ENCODE data around the gene CCDC34.

Gene CCDC34

GRCh38 chr11:27361649-27362431 is 1.2 kb downstream of the CCDC34 start:
- Histone ChIP-seq H4K8ac (ENCODE audit: low read length) (no peak overlapping the region), H2AFZ (ENCODE audit: low read depth, low read length) (no peak overlapping the region), H3K23ac (ENCODE audit: low read length in 2 of 2) (no peak overlapping the region), H3K4me3 (ENCODE audit: insufficient read depth in 1 of 2, low read depth in 1 of 2, low read length in 2 of 2) (peak overlapping the region in 1 of 2 experiments; percentile 92), H3K79me1 (replicated peaks; ENCODE audit: low read length, poor library complexity, severe bottlenecking) (peaks cover 14% of the 10 kb centered on the region), H2BK12ac (ENCODE audit: low read length in 2 of 2) (no peak overlapping the region), H2BK15ac (ENCODE audit: low read depth, poor library complexity, severe bottlenecking) (no peak overlapping the region), H3K4me2 (ENCODE audit: low read length, poor library complexity, severe bottlenecking) (no peak overlapping the region), H4K91ac (ENCODE audit: low read length) (peak overlapping the region; percentile 32), H3K4me1 (ENCODE audit: control insufficient read depth, insufficient read depth, low read depth, low read length) (no peaks in the 10 kb centered on the region), H3K4ac (ENCODE audit: low read depth in 1 of 2, low read length in 2 of 2) (no peak overlapping the region), H3K27ac (ENCODE audit: low read length, poor library complexity, severe bottlenecking) (no peak overlapping the region), H3K9me3 (ENCODE audit: control insufficient read depth, low read length) (no peaks in the 10 kb centered on the region), H3K14ac (ENCODE audit: low read length in 2 of 2) (no peak overlapping the region), H2BK120ac (ENCODE audit: low read depth, low read length) (no peak overlapping the region), H2AK5ac (ENCODE audit: low read length, severe bottlenecking) (no peak overlapping the region), H2BK5ac (ENCODE audit: low read depth, low read length, poor library complexity, severe bottlenecking) (no peak overlapping the region), H3K9ac (ENCODE audit: low read length) (peak overlapping the region; percentile 92), H3K36me3 (ENCODE audit: control insufficient read depth in 1 of 2, insufficient read depth in 2 of 2, low read depth in 1 of 2, low read length in 2 of 2) (no peaks in the 10 kb centered on the region), H3K27me3 (ENCODE audit: control insufficient read depth in 1 of 2, insufficient read depth in 1 of 2, low read length in 2 of 2) (no peaks in the 10 kb centered on the region), H3K18ac (ENCODE audit: low read depth in 1 of 2, low read length in 2 of 2) (no peak overlapping the region)
- WGBS, result 78% methylated on average over 8 of the region's 8 CpGs
- DNase-seq, result no peak

- H2BK120ac ChIP-seq (ENCODE audit: low read depth, low read length), result no peak overlapping the region
- no peak overlapping the region for H2AK5ac ChIP-seq (ENCODE audit: low read length, severe bottlenecking)
- DNase-seq, result peak; percentile 41
- H4K8ac ChIP-seq (ENCODE audit: low read length), result no peak overlapping the region
- H3K23ac ChIP-seq (ENCODE audit: low read length in 2 of 2), result no peak overlapping the region
- H3K9ac ChIP-seq (ENCODE audit: low read length), result peak overlapping the region; percentile 33
- H3K9me3 ChIP-seq (ENCODE audit: control insufficient read depth, low read length), result no peaks in the 10 kb centered on the region
- no peak overlapping the region for H3K27ac ChIP-seq (ENCODE audit: low read length, poor library complexity, severe bottlenecking)
- no peak overlapping the region for H3K18ac ChIP-seq (ENCODE audit: low read depth in 1 of 2, low read length in 2 of 2)
- no peak overlapping the region for H2BK15ac ChIP-seq (ENCODE audit: low read depth, poor library complexity, severe bottlenecking)
- H3K4me3 ChIP-seq (ENCODE audit: insufficient read depth in 1 of 2, low read depth in 1 of 2, low read length in 2 of 2), result no peak overlapping the region
- no peaks in the 10 kb centered on the region for H3K27me3 ChIP-seq (ENCODE audit: control insufficient read depth in 1 of 2, insufficient read depth in 1 of 2, low read length in 2 of 2)
- H2AFZ ChIP-seq (ENCODE audit: low read depth, low read length), result no peak overlapping the region
- H2BK12ac ChIP-seq (ENCODE audit: low read length in 2 of 2), result no peak overlapping the region
- no peak overlapping the region for H4K91ac ChIP-seq (ENCODE audit: low read length)
- no peaks in the 10 kb centered on the region for H3K36me3 ChIP-seq (ENCODE audit: control insufficient read depth in 1 of 2, insufficient read depth in 2 of 2, low read depth in 1 of 2, low read length in 2 of 2)
- WGBS, result 92% methylated on average over 1 of the region's 1 CpG
- peaks cover 1% of the 10 kb centered on the region for H3K4me1 ChIP-seq (ENCODE audit: control insufficient read depth, insufficient read depth, low read depth, low read length)
- H3K14ac ChIP-seq (ENCODE audit: low read length in 2 of 2), result no peak overlapping the region
- no peak overlapping the region for H3K4me2 ChIP-seq (ENCODE audit: low read length, poor library complexity, severe bottlenecking)
- no peak overlapping the region for H2BK5ac ChIP-seq (ENCODE audit: low read depth, low read length, poor library complexity, severe bottlenecking)
- peaks cover 12% of the 10 kb centered on the region for H3K79me1 ChIP-seq (replicated peaks; ENCODE audit: low read length, poor library complexity, severe bottlenecking)
- no peak overlapping the region for H3K4ac ChIP-seq (ENCODE audit: low read depth in 1 of 2, low read length in 2 of 2)
These were observed 4.7 kb downstream of the CCDC34 start for GRCh38 chr11:27358296-27358695.

GRCh38 chr11:27357250-27357649 is 5.8 kb downstream of the CCDC34 start:
- no peak overlapping the region for H3K9ac ChIP-seq (ENCODE audit: low read length)
- H4K8ac ChIP-seq (ENCODE audit: low read length), result no peak overlapping the region
- H3K79me1 ChIP-seq (replicated peaks; ENCODE audit: low read length, poor library complexity, severe bottlenecking), result peaks cover 10% of the 10 kb centered on the region
- peaks cover 1% of the 10 kb centered on the region for H3K4me1 ChIP-seq (ENCODE audit: control insufficient read depth, insufficient read depth, low read depth, low read length)
- no peak overlapping the region for H3K4me3 ChIP-seq (ENCODE audit: insufficient read depth in 1 of 2, low read depth in 1 of 2, low read length in 2 of 2)
- no peaks in the 10 kb centered on the region for H3K27me3 ChIP-seq (ENCODE audit: control insufficient read depth in 1 of 2, insufficient read depth in 1 of 2, low read length in 2 of 2)
- no peak overlapping the region for H3K23ac ChIP-seq (ENCODE audit: low read length in 2 of 2)
- H3K9me3 ChIP-seq (ENCODE audit: control insufficient read depth, low read length), result no peaks in the 10 kb centered on the region
- no peak overlapping the region for H4K91ac ChIP-seq (ENCODE audit: low read length)
- no peak overlapping the region for H3K4ac ChIP-seq (ENCODE audit: low read depth in 1 of 2, low read length in 2 of 2)
- H2BK12ac ChIP-seq (ENCODE audit: low read length in 2 of 2), result no peak overlapping the region
- H2AFZ ChIP-seq (ENCODE audit: low read depth, low read length), result no peak overlapping the region
- no peak overlapping the region for H3K14ac ChIP-seq (ENCODE audit: low read length in 2 of 2)
- no peak overlapping the region for H2BK120ac ChIP-seq (ENCODE audit: low read depth, low read length)
- no peak overlapping the region for H2AK5ac ChIP-seq (ENCODE audit: low read length, severe bottlenecking)
- no peak for DNase-seq
- H3K36me3 ChIP-seq (ENCODE audit: control insufficient read depth in 1 of 2, insufficient read depth in 2 of 2, low read depth in 1 of 2, low read length in 2 of 2), result no peaks in the 10 kb centered on the region
- no peak overlapping the region for H3K4me2 ChIP-seq (ENCODE audit: low read length, poor library complexity, severe bottlenecking)
- no peak overlapping the region for H2BK5ac ChIP-seq (ENCODE audit: low read depth, low read length, poor library complexity, severe bottlenecking)
- H2BK15ac ChIP-seq (ENCODE audit: low read depth, poor library complexity, severe bottlenecking), result no peak overlapping the region
- WGBS, result 94% methylated on average over 2 of the region's 4 CpGs
- H3K27ac ChIP-seq (ENCODE audit: low read length, poor library complexity, severe bottlenecking), result no peak overlapping the region
- no peak overlapping the region for H3K18ac ChIP-seq (ENCODE audit: low read depth in 1 of 2, low read length in 2 of 2)

GRCh38 chr11:27356624-27357222 is 6.3 kb downstream of the CCDC34 start:
- no peak overlapping the region for H3K18ac ChIP-seq (ENCODE audit: low read depth in 1 of 2, low read length in 2 of 2)
- no peaks in the 10 kb centered on the region for H3K9me3 ChIP-seq (ENCODE audit: control insufficient read depth, low read length)
- H2BK15ac ChIP-seq (ENCODE audit: low read depth, poor library complexity, severe bottlenecking), result no peak overlapping the region
- no peak overlapping the region for H3K4ac ChIP-seq (ENCODE audit: low read depth in 1 of 2, low read length in 2 of 2)
- H2AFZ ChIP-seq (ENCODE audit: low read depth, low read length), result no peak overlapping the region
- no peaks in the 10 kb centered on the region for H3K36me3 ChIP-seq (ENCODE audit: control insufficient read depth in 1 of 2, insufficient read depth in 2 of 2, low read depth in 1 of 2, low read length in 2 of 2)
- H3K4me1 ChIP-seq (ENCODE audit: control insufficient read depth, insufficient read depth, low read depth, low read length), result peaks cover 1% of the 10 kb centered on the region
- no peak overlapping the region for H2AK5ac ChIP-seq (ENCODE audit: low read length, severe bottlenecking)
- no peaks in the 10 kb centered on the region for H3K27me3 ChIP-seq (ENCODE audit: control insufficient read depth in 1 of 2, insufficient read depth in 1 of 2, low read length in 2 of 2)
- no peak overlapping the region for H4K91ac ChIP-seq (ENCODE audit: low read length)
- no peak overlapping the region for H3K14ac ChIP-seq (ENCODE audit: low read length in 2 of 2)
- H3K9ac ChIP-seq (ENCODE audit: low read length), result no peak overlapping the region
- no peak overlapping the region for H3K4me2 ChIP-seq (ENCODE audit: low read length, poor library complexity, severe bottlenecking)
- no peak overlapping the region for H3K4me3 ChIP-seq (ENCODE audit: insufficient read depth in 1 of 2, low read depth in 1 of 2, low read length in 2 of 2)
- no peak overlapping the region for H4K8ac ChIP-seq (ENCODE audit: low read length)
- peaks cover 13% of the 10 kb centered on the region for H3K79me1 ChIP-seq (replicated peaks; ENCODE audit: low read length, poor library complexity, severe bottlenecking)
- DNase-seq, result no peak
- 100% methylated on average over 1 of the region's 5 CpGs for WGBS
- H3K27ac ChIP-seq (ENCODE audit: low read length, poor library complexity, severe bottlenecking), result no peak overlapping the region
- no peak overlapping the region for H2BK120ac ChIP-seq (ENCODE audit: low read depth, low read length)
- H2BK5ac ChIP-seq (ENCODE audit: low read depth, low read length, poor library complexity, severe bottlenecking), result no peak overlapping the region
- no peak overlapping the region for H2BK12ac ChIP-seq (ENCODE audit: low read length in 2 of 2)
- H3K23ac ChIP-seq (ENCODE audit: low read length in 2 of 2), result no peak overlapping the region
